Measurements from ENCODE around the gene C17orf114.

- TF ChIP-seq, protein P1, sequence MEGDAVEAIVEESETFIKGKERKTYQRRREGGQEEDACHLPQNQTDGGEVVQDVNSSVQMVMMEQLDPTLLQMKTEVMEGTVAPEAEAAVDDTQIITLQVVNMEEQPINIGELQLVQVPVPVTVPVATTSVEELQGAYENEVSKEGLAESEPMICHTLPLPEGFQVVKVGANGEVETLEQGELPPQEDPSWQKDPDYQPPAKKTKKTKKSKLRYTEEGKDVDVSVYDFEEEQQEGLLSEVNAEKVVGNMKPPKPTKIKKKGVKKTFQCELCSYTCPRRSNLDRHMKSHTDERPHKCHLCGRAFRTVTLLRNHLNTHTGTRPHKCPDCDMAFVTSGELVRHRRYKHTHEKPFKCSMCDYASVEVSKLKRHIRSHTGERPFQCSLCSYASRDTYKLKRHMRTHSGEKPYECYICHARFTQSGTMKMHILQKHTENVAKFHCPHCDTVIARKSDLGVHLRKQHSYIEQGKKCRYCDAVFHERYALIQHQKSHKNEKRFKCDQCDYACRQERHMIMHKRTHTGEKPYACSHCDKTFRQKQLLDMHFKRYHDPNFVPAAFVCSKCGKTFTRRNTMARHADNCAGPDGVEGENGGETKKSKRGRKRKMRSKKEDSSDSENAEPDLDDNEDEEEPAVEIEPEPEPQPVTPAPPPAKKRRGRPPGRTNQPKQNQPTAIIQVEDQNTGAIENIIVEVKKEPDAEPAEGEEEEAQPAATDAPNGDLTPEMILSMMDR (IDR thresholded peaks at IDR 0.05; ENCODE audit: low read length) = no peak
- TF ChIP-seq EZH2phosphoT487 (IDR thresholded peaks at IDR 0.05; ENCODE audit: low read length) = no peak
Observed at GRCh38 chr17:4772235-4772613, 29.9 kb downstream of the C17orf114 start.

Measured in MM.1S (cell line).